MM.1S (cell line): ENCODE results near the gene CFAP77.

ENCODE experiments used
- DNase-seq: peaks from one replicate; pipeline ENCODE4 v3.0.0-alpha.2; 2015
- H2AFZ ChIP-seq: fragments of 300-600 bp; sonication (generic); 2 replicates; pipeline ENCODE4 v1.6.0; 2016; ENCODE audit warnings: antibody characterized with exemption, low read length
- H3F3A ChIP-seq: fragments of 300-600 bp; sonication (generic); 2 replicates; pipeline ENCODE4 v1.6.1; 2016; ENCODE audit warnings: mild to moderate bottlenecking, antibody characterized with exemption, low read length, moderate library complexity, mixed read lengths; ENCODE audit not compliant: insufficient read depth
- H3K27ac ChIP-seq: fragments of 300-600 bp; sonication (generic); 2 replicates; pipeline ENCODE4 v1.5.1; 2016; ENCODE audit warnings: mild to moderate bottlenecking, low read length
- H3K27me3 ChIP-seq: fragments of 300-600 bp; sonication (generic); replicated peaks from 2 replicates; pipeline ENCODE4 v1.6.0; 2016; ENCODE audit warnings: low read length; ENCODE audit not compliant: insufficient read depth
- H3K36me3 ChIP-seq: fragments of 300-600 bp; sonication (generic); replicated peaks from 2 replicates; pipeline ENCODE4 v1.6.1; 2016; ENCODE audit warnings: mild to moderate bottlenecking, low read length, mixed read lengths; ENCODE audit not compliant: insufficient read depth
- H3K4me1 ChIP-seq: fragments of 300-600 bp; sonication (generic); 2 replicates; pipeline ENCODE4 v1.6.1; 2016; ENCODE audit warnings: low read length, mixed read lengths
- H3K4me2 ChIP-seq: fragments of 300-600 bp; sonication (generic); 2 replicates; pipeline ENCODE4 v1.6.0; 2016; ENCODE audit warnings: low read depth, low read length
- H3K4me3 ChIP-seq: fragments of 300-600 bp; sonication (generic); 2 replicates; pipeline ENCODE4 v1.5.1; 2016; ENCODE audit warnings: low read length, mixed read lengths
- H3K79me2 ChIP-seq: fragments of 300-600 bp; sonication (generic); 2 replicates; pipeline ENCODE4 v1.6.1; 2016; ENCODE audit warnings: mixed run types, low read length, mixed read lengths
- H3K9ac ChIP-seq: fragments of 300-600 bp; sonication (generic); 2 replicates; pipeline ENCODE4 v1.6.1; 2016; ENCODE audit warnings: low read length, mixed read lengths
- H3K9me2 ChIP-seq: fragments of 300-600 bp; sonication (generic); replicated peaks from 2 replicates; pipeline ENCODE4 v1.6.1; 2016; ENCODE audit warnings: mild to moderate bottlenecking, low read length, mixed read lengths; ENCODE audit not compliant: insufficient read depth
- H3K9me3 ChIP-seq: fragments of 300-600 bp; sonication (generic); replicated peaks from 2 replicates; pipeline ENCODE4 v1.6.1; 2016; ENCODE audit warnings: mild to moderate bottlenecking, low read length, mixed read lengths; ENCODE audit not compliant: insufficient read depth
- H4K20me1 ChIP-seq: fragments of 300-600 bp; sonication (generic); 2 replicates; pipeline ENCODE4 v1.6.1; 2016; ENCODE audit warnings: mild to moderate bottlenecking, low read length, moderate library complexity, mixed read lengths; ENCODE audit not compliant: insufficient read depth
- EZH2 ChIP-seq: fragments of 300-600 bp; sonication (generic); optimal IDR thresholded peaks from 2 replicates; pipeline ENCODE3; 2017; ENCODE audit warnings: low read depth, mild to moderate bottlenecking, antibody characterized with exemption, low read length, mixed read lengths
- EZH2phosphoT487 ChIP-seq: fragments of 300-600 bp; sonication (generic); IDR thresholded peaks from 2 replicates; pipeline ENCODE4 v1.6.1; 2018; ENCODE audit warnings: antibody characterized with exemption, low read length
- TF ChIP-seq, protein P1 (sequence below): fragments of 300-600 bp; sonication (generic); IDR thresholded peaks from 2 replicates; pipeline ENCODE4 v1.5.1; 2016; ENCODE audit warnings: antibody characterized with exemption, low read length, mixed read lengths

The CFAP77 gene

DNA sequence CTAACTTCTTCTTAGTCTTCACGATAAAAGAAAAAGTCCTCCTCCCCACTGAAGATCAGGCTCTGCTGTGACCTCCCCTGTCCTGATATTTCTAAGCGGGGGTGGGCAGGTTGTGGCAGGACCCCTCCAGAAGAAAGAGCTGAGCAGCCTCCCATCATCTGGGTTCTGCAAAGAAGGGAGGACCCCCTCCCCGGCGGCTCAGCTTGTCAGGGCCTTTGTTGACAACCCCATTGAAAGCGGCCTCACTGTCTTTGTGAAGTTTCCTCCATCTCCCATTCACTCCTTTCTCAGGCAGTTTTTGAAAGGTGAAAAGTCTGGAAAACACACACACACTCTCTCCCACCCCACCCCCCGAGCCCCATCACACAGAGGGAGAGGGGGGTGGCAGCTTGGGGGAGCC lies 146.2 kb downstream of the CFAP77 start:
- no peaks in the 10 kb centered on the region for H3K36me3 ChIP-seq
- H3K9me2 ChIP-seq: no peaks in the 10 kb centered on the region
- no peak overlapping the region for H3K4me2 ChIP-seq
- H3K27ac ChIP-seq: no peak overlapping the region
- H3K79me2 ChIP-seq: no peaks in the 10 kb centered on the region
- TF ChIP-seq EZH2phosphoT487 (no peak), EZH2 (no peak)
- no peak overlapping the region for H3K4me3 ChIP-seq
- H3K9me3 ChIP-seq: no peaks in the 10 kb centered on the region
- no peaks in the 10 kb centered on the region for H4K20me1 ChIP-seq
- H3K4me1 ChIP-seq: no peaks in the 10 kb centered on the region
- peaks cover 84% of the 10 kb centered on the region for H3K27me3 ChIP-seq
- no peak overlapping the region for H3K9ac ChIP-seq
- no peaks in the 10 kb centered on the region for H3F3A ChIP-seq
- H2AFZ ChIP-seq: no peak overlapping the region
- DNase-seq: no peak

DNA sequence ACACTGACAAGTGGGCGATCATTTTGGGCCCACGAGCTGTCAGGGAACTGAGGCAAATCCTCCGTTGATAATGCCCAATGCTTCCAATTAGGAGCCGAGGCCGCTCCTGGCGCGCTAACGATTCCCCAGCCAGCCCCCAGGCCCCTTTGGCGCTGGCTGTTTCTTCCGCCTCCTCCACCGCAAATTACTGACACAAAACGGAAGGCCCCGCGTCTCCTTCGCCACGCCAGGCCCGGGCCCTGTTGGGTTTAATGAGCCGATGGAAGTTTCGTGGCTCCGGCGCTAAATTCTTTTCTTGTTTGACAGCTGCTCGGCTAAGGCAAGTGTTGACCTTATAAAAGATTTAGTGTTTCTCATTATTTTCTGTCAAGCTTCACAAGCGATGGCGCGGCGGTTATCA lies 146.7 kb downstream of the CFAP77 start:
- Histone ChIP-seq H3K27ac (no peak overlapping the region), H3K4me2 (no peak overlapping the region), H3K36me3 (no peaks in the 10 kb centered on the region), H4K20me1 (no peaks in the 10 kb centered on the region), H3K79me2 (no peaks in the 10 kb centered on the region), H3K4me1 (no peaks in the 10 kb centered on the region), H3K9ac (no peak overlapping the region), H3K27me3 (peaks cover 81% of the 10 kb centered on the region), H3K9me2 (no peaks in the 10 kb centered on the region), H3F3A (no peaks in the 10 kb centered on the region), H3K9me3 (no peaks in the 10 kb centered on the region), H3K4me3 (no peak overlapping the region), H2AFZ (no peak overlapping the region)
- DNase-seq: no peak
- no peak for TF ChIP-seq EZH2phosphoT487
- TF ChIP-seq EZH2: no peak
- TF ChIP-seq, protein P1, sequence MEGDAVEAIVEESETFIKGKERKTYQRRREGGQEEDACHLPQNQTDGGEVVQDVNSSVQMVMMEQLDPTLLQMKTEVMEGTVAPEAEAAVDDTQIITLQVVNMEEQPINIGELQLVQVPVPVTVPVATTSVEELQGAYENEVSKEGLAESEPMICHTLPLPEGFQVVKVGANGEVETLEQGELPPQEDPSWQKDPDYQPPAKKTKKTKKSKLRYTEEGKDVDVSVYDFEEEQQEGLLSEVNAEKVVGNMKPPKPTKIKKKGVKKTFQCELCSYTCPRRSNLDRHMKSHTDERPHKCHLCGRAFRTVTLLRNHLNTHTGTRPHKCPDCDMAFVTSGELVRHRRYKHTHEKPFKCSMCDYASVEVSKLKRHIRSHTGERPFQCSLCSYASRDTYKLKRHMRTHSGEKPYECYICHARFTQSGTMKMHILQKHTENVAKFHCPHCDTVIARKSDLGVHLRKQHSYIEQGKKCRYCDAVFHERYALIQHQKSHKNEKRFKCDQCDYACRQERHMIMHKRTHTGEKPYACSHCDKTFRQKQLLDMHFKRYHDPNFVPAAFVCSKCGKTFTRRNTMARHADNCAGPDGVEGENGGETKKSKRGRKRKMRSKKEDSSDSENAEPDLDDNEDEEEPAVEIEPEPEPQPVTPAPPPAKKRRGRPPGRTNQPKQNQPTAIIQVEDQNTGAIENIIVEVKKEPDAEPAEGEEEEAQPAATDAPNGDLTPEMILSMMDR: no peak

DNA sequence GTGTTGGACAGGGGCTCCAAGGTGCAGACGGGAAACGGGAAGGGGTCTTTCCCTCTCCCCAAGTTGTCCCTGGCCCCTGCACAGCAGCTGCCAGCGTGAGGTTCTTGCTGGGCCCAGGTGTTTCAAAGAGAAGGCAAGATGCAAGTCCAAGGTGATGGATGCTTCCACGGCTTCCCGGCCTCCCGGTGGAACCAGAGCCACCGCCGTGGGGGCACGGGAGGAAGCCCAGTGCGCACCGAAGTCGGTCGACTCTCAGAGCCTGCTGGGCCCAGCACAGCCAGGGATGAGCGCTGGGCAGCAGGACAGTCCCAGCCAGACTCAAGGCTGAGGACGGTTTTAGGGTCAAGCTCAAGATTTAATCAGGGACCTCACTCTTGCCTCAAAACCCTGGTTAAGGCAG lies 147.1 kb downstream of the CFAP77 start:
- H3K4me1 ChIP-seq: no peaks in the 10 kb centered on the region
- no peaks in the 10 kb centered on the region for H4K20me1 ChIP-seq
- no peak for TF ChIP-seq EZH2phosphoT487
- no peak for TF ChIP-seq EZH2
- TF ChIP-seq, protein P1: no peak
- H3K4me2 ChIP-seq: no peak overlapping the region
- H3K79me2 ChIP-seq: no peaks in the 10 kb centered on the region
- H3K9ac ChIP-seq: no peak overlapping the region
- no peaks in the 10 kb centered on the region for H3K9me2 ChIP-seq
- no peak overlapping the region for H3K4me3 ChIP-seq
- peaks cover 80% of the 10 kb centered on the region for H3K27me3 ChIP-seq
- no peaks in the 10 kb centered on the region for H3K9me3 ChIP-seq
- DNase-seq: no peak
- H2AFZ ChIP-seq: no peak overlapping the region
- no peaks in the 10 kb centered on the region for H3F3A ChIP-seq
- no peak overlapping the region for H3K27ac ChIP-seq
- H3K36me3 ChIP-seq: no peaks in the 10 kb centered on the region

DNA sequence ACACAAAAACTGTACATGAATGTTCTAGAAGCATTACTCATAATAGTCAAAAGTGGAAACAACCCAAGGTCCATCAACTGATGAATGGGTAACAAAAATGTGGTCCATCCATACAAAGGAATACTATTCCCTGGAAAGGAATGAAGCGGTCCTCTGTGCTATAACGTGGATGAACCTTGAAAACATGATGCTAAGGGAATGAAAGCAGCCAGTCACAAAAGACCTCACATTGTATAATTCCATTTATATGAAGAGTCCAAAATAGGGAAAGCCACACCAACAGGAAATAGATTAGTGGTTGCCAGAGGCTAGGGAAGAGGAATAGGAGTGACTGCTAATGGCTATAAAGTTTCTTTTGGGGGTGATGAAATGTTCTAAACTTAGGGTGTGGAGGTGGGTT lies 149.7 kb downstream of the CFAP77 start:
- Histone ChIP-seq H3K4me3 (no peak overlapping the region), H3F3A (no peaks in the 10 kb centered on the region), H3K36me3 (no peaks in the 10 kb centered on the region), H3K4me2 (no peak overlapping the region), H4K20me1 (no peaks in the 10 kb centered on the region), H3K9me2 (no peaks in the 10 kb centered on the region), H3K27ac (no peak overlapping the region), H3K27me3 (peaks cover 65% of the 10 kb centered on the region), H3K9ac (no peak overlapping the region), H2AFZ (no peak overlapping the region), H3K79me2 (no peaks in the 10 kb centered on the region), H3K4me1 (no peaks in the 10 kb centered on the region), H3K9me3 (no peaks in the 10 kb centered on the region)
- TF ChIP-seq, protein P1: no peak
- no peak for DNase-seq
